Activated B cell treated with CpG ODN at 0.5 μM for 24 hours (primary cell): ENCODE results near the gene MMEL1. TPM values are rescaled to one million over a fixed set of nuclear protein-coding genes. Genes with fewer than 3 reads are reported as not detected.

Experiments used
- ATAC-seq: fragments of 200-7000 bp; cut with Tn5 transposase; one replicate; pipeline ENCODE4 v1.10.0; 2021; ENCODE audit warnings: low read depth, mild to moderate bottlenecking, moderate library complexity
- CTCF ChIA-PET: fragments of 350-600 bp; sonication (Branson Sonifier 250); formaldehyde crosslinking; loops from one replicate; lab custom pipeline; 2021; ENCODE audit warnings: antibody characterized with exemption; lab: Charles Lee
- POLR2A ChIA-PET: fragments of 350-600 bp; sonication (Branson Sonifier 250); formaldehyde crosslinking; loops from one replicate; lab custom pipeline; 2021; ENCODE audit warnings: antibody characterized with exemption; lab: Charles Lee
- DNase-seq: peaks from one replicate; pipeline ENCODE4 v3.0.0; 2022
- H3K27ac Mint-ChIP-seq: one replicate; pipeline ENCODE4 v1.8.0; 2020; ENCODE audit warnings: mixed read lengths
- H3K27me3 Mint-ChIP-seq: one replicate; pipeline ENCODE4 v1.8.0; 2021; ENCODE audit warnings: mixed read lengths
- H3K36me3 Mint-ChIP-seq: one replicate; pipeline ENCODE4 v1.8.0; 2021; ENCODE audit warnings: low read depth, mixed read lengths
- H3K4me1 Mint-ChIP-seq: one replicate; pipeline ENCODE4 v1.8.0; 2021; ENCODE audit warnings: mixed read lengths
- H3K4me3 Mint-ChIP-seq: one replicate; pipeline ENCODE4 v1.8.0; 2020; ENCODE audit warnings: mild to moderate bottlenecking, mixed read lengths
- H3K9me3 Mint-ChIP-seq: one replicate; pipeline ENCODE4 v1.8.0; 2020; ENCODE audit warnings: mixed read lengths
- CTCF ChIP-seq: fragments of 200-600 bp; IDR thresholded peaks from one replicate; pipeline ENCODE4 v1.8.0; 2022; ENCODE audit warnings: antibody characterized with exemption, mild to moderate bottlenecking
- intact Hi-C: fragments of 100-400 bp; cut with micrococcal nuclease; formaldehyde crosslinking; loops from one replicate; pipeline ENCODE4 v1.15.1; 2024
- total RNA-seq: library from RNA; stranded (reverse); gene quantifications from 2 replicates; pipeline ENCODE4 v1.2.3, GENCODE V29; 2022

MMEL1 gene
- total RNA-seq, 1 donor from 2014 or later = not detected

GRCh38 chr1:2587071-2587859 lies 45.6 kb downstream of the MMEL1 start:
- peak overlapping the region; percentile 78 for H3K4me3 Mint-ChIP-seq
- DNase-seq = no peak
- H3K27ac Mint-ChIP-seq = no peak overlapping the region

GRCh38 chr1:2586154-2587070 lies 46.4 kb downstream of the MMEL1 start, which contains the start of gene PRXL2B:
Gene PRXL2B, plus strand, starts transcription at chr1:2586777. Its CDS starts 109 bp downstream, at chr1:2586886.
- H3K9me3 Mint-ChIP-seq = peaks cover 2% of the 10 kb centered on the region

More at GRCh38 chr1:2587071-2587859, 45.6 kb downstream of the MMEL1 start:
- CTCF ChIA-PET = interaction anchor here (1.0 to 2.3 kb wide), 3 partner anchors 25 to 172 kb away, joined by 3 to 8 read pairs (median 3); no protein-coding TSS in a partner anchor
- Mint-ChIP-seq H3K4me1 (peaks cover 38% of the 10 kb centered on the region), H3K27me3 (no peaks in the 10 kb centered on the region), H3K9me3 (no peaks in the 10 kb centered on the region), H3K36me3 (peaks cover 2% of the 10 kb centered on the region)
- POLR2A ChIA-PET = interaction anchor here (0.7 to 8.1 kb wide), 8 partner anchors 10 to 287 kb away, joined by 3 to 224 read pairs (median 12); partner anchors contain the start of genes PANK4 and TNFRSF14
- no peak for TF ChIP-seq CTCF
- ATAC-seq = no peak
- intact Hi-C loops = loop anchor here (2.0 to 10.0 kb wide), 3 partner anchors 286 to 1318 kb away; partner anchors contain the start of genes C1orf174 and NADK

GRCh38 chr1:2585318-2586092 lies 47.3 kb downstream of the MMEL1 start:
- no peaks in the 10 kb centered on the region for H3K27me3 Mint-ChIP-seq
- ChIA-PET POLR2A (interaction anchor here (0.6 to 8.1 kb wide), 33 partner anchors 8 to 1647 kb away, joined by 3 to 224 read pairs (median 4); partner anchors contain the start of genes CEP104, DFFB, FAAP20 and MORN1), CTCF (interaction anchor here (0.7 to 3.7 kb wide), 12 partner anchors 8 to 390 kb away, joined by 3 to 39 read pairs (median 4); partner anchors contain the start of genes PANK4 and TNFRSF14)
- no peak for TF ChIP-seq CTCF
- H3K36me3 Mint-ChIP-seq = peaks cover 5% of the 10 kb centered on the region
- H3K4me3 Mint-ChIP-seq = peak overlapping the region; percentile 92
- peak; percentile 74 for DNase-seq
- ATAC-seq = peak; percentile 53
- peaks cover 56% of the 10 kb centered on the region for H3K4me1 Mint-ChIP-seq
- H3K9me3 Mint-ChIP-seq = peaks cover 3% of the 10 kb centered on the region
- intact Hi-C loops = loop anchor here (1.0 to 10.0 kb wide), 10 partner anchors 29 to 1319 kb away; partner anchors contain the start of genes C1orf174, MORN1, NADK and PANK4
- peak overlapping the region; percentile 93 for H3K27ac Mint-ChIP-seq

More at GRCh38 chr1:2586154-2587070, 46.4 kb downstream of the MMEL1 start, which contains the start of gene PRXL2B:
- Mint-ChIP-seq H3K27me3 (no peaks in the 10 kb centered on the region), H3K36me3 (peaks cover 5% of the 10 kb centered on the region), H3K4me3 (peak within 1 kb of the TSS; percentile 92), H3K4me1 (peaks cover 47% of the 10 kb centered on the region), H3K27ac (peak within 1 kb of the TSS; percentile 98)
- POLR2A ChIA-PET = interaction anchor here (0.6 to 8.1 kb wide), 25 partner anchors 8 to 1270 kb away, joined by 3 to 224 read pairs (median 5); partner anchors contain the start of genes CEP104, DFFB, FAAP20 and PANK4
- ATAC-seq (peak; percentile 74), DNase-seq (peak; percentile 99)
- intact Hi-C loops = loop anchor here (1.0 to 10.0 kb wide), 9 partner anchors 38 to 1318 kb away; partner anchors contain the start of genes C1orf174, MORN1, NADK and PANK4
- CTCF ChIA-PET = interaction anchor here (0.8 to 3.7 kb wide), 12 partner anchors 9 to 391 kb away, joined by 3 to 39 read pairs (median 4); partner anchors contain the start of genes PANK4 and TNFRSF14
- TF ChIP-seq CTCF = no peak

- POLR2A ChIA-PET = interaction anchor here (0.6 to 8.1 kb wide), 20 partner anchors 7 to 1272 kb away, joined by 3 to 224 read pairs (median 8); partner anchors contain the start of genes CEP104, DFFB, FAAP20 and MORN1
- Mint-ChIP-seq H3K27me3 (no peaks in the 10 kb centered on the region), H3K9me3 (peaks cover 3% of the 10 kb centered on the region), H3K4me3 (peak overlapping the region; percentile 92), H3K27ac (peak overlapping the region; percentile 93), H3K36me3 (peaks cover 5% of the 10 kb centered on the region), H3K4me1 (peaks cover 61% of the 10 kb centered on the region)
- no peak for ATAC-seq
- intact Hi-C loops = loop anchor here (1.0 to 10.0 kb wide), 3 partner anchors 29 to 1320 kb away; partner anchors contain the start of genes C1orf174, NADK and TNFRSF14
- CTCF ChIA-PET = interaction anchor here (1.0 to 3.7 kb wide), 8 partner anchors 24 to 390 kb away, joined by 3 to 39 read pairs (median 7); partner anchors contain the start of gene TNFRSF14
- TF ChIP-seq CTCF = no peak
- no peak for DNase-seq
Observed at GRCh38 chr1:2584686-2585317, 48.0 kb downstream of the MMEL1 start.
